ENCODE data around the gene SMARCAL1.

DNA sequence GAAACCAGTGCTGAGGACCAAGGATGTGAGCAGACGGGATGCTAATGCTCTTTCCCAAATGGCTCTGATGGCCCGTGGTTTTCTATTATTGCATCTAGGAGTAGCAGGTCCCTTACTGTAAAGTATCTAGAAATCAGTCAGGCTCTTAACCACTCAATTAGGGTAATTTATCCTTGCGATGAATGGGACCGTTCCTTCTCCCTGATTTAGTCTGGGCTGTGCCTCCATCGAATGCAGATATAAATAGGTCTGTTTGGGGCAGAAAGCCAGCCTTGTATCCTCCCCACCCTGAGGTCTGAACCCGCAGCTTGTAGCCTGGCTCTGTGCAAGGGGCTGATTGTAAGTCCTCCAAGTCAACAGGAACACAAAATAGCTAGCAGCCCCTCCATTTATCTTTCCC lies 9.5 kb upstream of the SMARCAL1 start:
- TF ChIP-seq, protein P1, sequence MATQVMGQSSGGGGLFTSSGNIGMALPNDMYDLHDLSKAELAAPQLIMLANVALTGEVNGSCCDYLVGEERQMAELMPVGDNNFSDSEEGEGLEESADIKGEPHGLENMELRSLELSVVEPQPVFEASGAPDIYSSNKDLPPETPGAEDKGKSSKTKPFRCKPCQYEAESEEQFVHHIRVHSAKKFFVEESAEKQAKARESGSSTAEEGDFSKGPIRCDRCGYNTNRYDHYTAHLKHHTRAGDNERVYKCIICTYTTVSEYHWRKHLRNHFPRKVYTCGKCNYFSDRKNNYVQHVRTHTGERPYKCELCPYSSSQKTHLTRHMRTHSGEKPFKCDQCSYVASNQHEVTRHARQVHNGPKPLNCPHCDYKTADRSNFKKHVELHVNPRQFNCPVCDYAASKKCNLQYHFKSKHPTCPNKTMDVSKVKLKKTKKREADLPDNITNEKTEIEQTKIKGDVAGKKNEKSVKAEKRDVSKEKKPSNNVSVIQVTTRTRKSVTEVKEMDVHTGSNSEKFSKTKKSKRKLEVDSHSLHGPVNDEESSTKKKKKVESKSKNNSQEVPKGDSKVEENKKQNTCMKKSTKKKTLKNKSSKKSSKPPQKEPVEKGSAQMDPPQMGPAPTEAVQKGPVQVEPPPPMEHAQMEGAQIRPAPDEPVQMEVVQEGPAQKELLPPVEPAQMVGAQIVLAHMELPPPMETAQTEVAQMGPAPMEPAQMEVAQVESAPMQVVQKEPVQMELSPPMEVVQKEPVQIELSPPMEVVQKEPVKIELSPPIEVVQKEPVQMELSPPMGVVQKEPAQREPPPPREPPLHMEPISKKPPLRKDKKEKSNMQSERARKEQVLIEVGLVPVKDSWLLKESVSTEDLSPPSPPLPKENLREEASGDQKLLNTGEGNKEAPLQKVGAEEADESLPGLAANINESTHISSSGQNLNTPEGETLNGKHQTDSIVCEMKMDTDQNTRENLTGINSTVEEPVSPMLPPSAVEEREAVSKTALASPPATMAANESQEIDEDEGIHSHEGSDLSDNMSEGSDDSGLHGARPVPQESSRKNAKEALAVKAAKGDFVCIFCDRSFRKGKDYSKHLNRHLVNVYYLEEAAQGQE (IDR thresholded peaks at IDR 0.05; ENCODE audit: insufficient read depth in 1 of 2, low read depth in 2 of 2, low read length in 1 of 2): no peak
- TF ChIP-seq, protein P2, sequence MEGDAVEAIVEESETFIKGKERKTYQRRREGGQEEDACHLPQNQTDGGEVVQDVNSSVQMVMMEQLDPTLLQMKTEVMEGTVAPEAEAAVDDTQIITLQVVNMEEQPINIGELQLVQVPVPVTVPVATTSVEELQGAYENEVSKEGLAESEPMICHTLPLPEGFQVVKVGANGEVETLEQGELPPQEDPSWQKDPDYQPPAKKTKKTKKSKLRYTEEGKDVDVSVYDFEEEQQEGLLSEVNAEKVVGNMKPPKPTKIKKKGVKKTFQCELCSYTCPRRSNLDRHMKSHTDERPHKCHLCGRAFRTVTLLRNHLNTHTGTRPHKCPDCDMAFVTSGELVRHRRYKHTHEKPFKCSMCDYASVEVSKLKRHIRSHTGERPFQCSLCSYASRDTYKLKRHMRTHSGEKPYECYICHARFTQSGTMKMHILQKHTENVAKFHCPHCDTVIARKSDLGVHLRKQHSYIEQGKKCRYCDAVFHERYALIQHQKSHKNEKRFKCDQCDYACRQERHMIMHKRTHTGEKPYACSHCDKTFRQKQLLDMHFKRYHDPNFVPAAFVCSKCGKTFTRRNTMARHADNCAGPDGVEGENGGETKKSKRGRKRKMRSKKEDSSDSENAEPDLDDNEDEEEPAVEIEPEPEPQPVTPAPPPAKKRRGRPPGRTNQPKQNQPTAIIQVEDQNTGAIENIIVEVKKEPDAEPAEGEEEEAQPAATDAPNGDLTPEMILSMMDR (IDR thresholded peaks at IDR 0.05): no peak
- TF ChIP-seq SIN3A (IDR thresholded peaks at IDR 0.05; ENCODE audit: borderline replicate concordance, insufficient read depth, low read depth, low read length): no peak
- no peak for TF ChIP-seq POLR2AphosphoS5 (IDR thresholded peaks at IDR 0.05; ENCODE audit: low read depth, low read length)
